Measurements from ENCODE around the gene IDH2. TPM values are rescaled to one million over a fixed set of nuclear protein-coding genes. Genes with fewer than 3 reads are reported as not detected.

IDH2 gene
- total and polyA plus RNA-seq, 3 donors from 2014 or later, result 13.1 to 23.5 (median 17.7) TPM

DNA sequence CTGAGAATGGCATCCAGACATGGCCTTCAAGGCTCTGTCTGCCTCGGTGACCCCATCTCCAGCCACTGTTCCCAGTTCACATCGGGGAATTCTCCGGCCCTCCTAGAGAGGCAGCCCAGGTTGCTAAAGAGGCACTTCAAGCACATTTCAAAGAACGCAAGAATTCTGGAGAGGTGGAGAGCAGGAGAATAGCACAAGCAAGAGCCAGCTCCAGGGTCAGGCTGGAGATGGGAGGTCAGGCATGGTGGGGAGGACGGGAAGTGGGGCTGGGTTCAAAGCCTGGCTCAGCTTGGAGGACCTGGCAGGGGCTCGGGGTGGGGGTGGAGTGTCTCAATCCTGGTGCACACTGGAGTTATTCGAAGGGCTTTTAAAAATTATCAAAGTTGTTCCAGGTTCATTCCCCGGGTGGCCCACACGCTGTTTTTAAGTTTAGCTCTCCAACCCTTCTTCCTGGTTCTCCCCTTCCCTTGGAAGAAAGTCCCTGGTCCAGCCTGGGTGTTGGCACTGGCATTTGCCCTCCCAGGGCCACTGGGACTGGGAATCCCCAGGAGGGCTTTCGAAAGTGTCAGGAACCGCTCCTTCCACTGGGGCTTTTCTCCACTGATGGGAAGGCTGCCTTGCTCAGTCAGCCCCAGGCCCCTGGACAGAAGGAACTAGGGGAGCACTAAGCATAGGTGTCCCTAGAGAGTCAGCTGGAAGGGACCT lies 65.3 kb downstream of the IDH2 start:
- intact Hi-C loops (cut with DNase I; ENCODE audit: low total_unique reads), result no loop called here
- no peak overlapping the region for H3K27ac ChIP-seq

DNA sequence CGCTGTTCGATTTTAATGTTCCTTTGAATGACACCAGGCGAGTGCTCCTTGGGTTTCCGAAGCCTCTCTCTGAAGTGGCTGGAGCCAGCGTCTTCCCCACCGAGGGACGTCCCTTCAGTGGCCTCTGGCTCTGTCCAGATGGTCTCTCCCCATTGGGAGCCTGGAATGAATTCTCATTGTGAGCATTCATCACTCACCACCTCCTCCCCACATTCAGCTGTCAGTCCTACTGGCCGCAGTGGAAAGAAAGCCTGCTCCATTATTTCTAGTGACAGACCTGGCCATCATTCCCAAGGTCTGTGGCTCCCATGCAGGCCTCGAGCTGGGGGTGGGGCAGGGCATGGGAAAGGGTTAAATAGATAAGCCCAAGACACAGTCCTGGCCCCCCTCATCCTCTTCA lies 65.9 kb downstream of the IDH2 start:
- intact Hi-C loops (cut with DNase I; ENCODE audit: low total_unique reads), result no loop called here
- DNase-seq, result no peak
- H3K4me1 ChIP-seq, result peaks cover 9% of the 10 kb centered on the region
- TF ChIP-seq POLR2A (IDR thresholded peaks at IDR 0.05), result no peak
- TF ChIP-seq, protein P1, sequence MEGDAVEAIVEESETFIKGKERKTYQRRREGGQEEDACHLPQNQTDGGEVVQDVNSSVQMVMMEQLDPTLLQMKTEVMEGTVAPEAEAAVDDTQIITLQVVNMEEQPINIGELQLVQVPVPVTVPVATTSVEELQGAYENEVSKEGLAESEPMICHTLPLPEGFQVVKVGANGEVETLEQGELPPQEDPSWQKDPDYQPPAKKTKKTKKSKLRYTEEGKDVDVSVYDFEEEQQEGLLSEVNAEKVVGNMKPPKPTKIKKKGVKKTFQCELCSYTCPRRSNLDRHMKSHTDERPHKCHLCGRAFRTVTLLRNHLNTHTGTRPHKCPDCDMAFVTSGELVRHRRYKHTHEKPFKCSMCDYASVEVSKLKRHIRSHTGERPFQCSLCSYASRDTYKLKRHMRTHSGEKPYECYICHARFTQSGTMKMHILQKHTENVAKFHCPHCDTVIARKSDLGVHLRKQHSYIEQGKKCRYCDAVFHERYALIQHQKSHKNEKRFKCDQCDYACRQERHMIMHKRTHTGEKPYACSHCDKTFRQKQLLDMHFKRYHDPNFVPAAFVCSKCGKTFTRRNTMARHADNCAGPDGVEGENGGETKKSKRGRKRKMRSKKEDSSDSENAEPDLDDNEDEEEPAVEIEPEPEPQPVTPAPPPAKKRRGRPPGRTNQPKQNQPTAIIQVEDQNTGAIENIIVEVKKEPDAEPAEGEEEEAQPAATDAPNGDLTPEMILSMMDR (IDR thresholded peaks at IDR 0.05), result no peak
- H3K27ac ChIP-seq, result no peak overlapping the region
- 85 to 87% methylated on average over 8 to 9 of the region's 9 CpGs for whole genome bisulfite sequencing, 2 donors
- no peaks in the 10 kb centered on the region for H3K27me3 ChIP-seq
- no peaks in the 10 kb centered on the region for H3K36me3 ChIP-seq (ENCODE audit: low read depth, missing control alignments)
- H3K9me3 ChIP-seq, result no peaks in the 10 kb centered on the region
- no peak overlapping the region for H3K4me3 ChIP-seq

More for the DNA sequence above, 65.3 kb downstream of the IDH2 start:
- DNase-seq, result no peak
- 67 to 68% methylated on average over 10 to 11 of the region's 11 CpGs for WGBS, 2 donors
- no peaks in the 10 kb centered on the region for H3K27me3 ChIP-seq
- no peaks in the 10 kb centered on the region for H3K36me3 ChIP-seq (ENCODE audit: low read depth, missing control alignments)
- H3K9me3 ChIP-seq, result no peaks in the 10 kb centered on the region
- peaks cover 4% of the 10 kb centered on the region for H3K4me1 ChIP-seq
- TF ChIP-seq POLR2A (IDR thresholded peaks at IDR 0.05), result no peak
- TF ChIP-seq, protein P1 (IDR thresholded peaks at IDR 0.05), result no peak
- no peak overlapping the region for H3K4me3 ChIP-seq

DNA sequence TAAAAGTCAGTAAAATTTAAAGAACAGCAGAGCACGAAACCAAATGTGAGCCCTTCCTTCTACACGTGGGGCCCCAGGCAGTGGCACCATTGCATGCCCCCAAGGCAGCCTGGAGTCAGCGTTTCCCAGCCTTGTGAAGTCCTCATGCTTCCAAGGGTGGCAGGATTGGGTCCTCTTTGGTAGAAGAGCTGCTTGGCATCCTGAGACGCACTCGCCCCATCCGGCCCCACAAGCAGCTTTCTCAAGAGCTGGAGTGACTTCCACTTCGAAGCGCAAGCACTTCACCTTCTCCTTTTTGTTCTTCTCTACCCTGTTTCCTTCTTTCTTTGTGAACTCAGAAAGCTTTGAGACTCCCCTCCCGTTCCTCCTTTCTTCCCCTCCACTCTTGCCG lies 66.4 kb downstream of the IDH2 start:
- no peak for DNase-seq
- H3K4me1 ChIP-seq, result peaks cover 9% of the 10 kb centered on the region
- no peaks in the 10 kb centered on the region for H3K9me3 ChIP-seq
- H3K36me3 ChIP-seq (ENCODE audit: low read depth, missing control alignments), result no peaks in the 10 kb centered on the region
- no peak for TF ChIP-seq POLR2A (IDR thresholded peaks at IDR 0.05)
- TF ChIP-seq, protein P1 (IDR thresholded peaks at IDR 0.05), result no peak
- H3K4me3 ChIP-seq, result no peak overlapping the region
- no peaks in the 10 kb centered on the region for H3K27me3 ChIP-seq
- no peak overlapping the region for H3K27ac ChIP-seq
- intact Hi-C loops (cut with DNase I; ENCODE audit: low total_unique reads), result no loop called here
- WGBS, 2 donors, result 90 to 91% methylated on average over 10 of the region's 10 CpGs

DNA sequence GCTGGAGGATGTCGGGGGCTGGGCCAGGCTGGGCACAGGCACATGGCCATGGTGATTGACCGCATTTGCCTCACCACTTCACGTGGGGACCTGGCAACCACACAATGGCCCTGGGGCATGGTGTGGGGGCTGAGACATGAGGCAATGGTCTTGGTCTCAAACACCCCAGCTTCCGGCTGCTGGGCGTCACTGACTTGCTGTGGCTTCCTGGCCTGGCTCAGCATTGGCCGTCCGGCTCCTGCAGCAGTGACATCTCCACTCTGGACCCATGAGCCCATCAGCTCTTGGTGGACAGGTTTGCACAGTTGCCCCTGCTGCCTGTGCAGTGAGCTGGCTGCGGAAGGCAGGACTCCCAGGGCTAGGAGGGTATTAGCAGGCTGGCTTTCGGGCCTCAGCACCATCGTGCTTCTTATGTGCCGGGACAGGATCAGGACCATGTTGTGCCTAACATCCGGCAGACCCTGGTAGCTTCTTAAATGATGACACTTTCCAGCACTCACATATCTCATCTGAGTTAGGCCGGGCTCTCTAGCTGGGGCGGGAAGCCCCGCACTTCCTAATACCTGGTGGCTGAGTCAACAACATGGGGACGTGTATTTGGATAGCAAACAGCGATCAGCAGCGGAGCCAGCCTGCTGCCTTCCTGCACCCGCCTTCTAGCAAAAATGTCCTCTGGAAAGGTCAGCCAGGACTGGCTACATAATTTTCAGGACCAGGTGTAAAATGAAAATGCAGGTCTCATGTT lies 67.0 kb downstream of the IDH2 start:
- DNase-seq, result peak; percentile 45

DNA sequence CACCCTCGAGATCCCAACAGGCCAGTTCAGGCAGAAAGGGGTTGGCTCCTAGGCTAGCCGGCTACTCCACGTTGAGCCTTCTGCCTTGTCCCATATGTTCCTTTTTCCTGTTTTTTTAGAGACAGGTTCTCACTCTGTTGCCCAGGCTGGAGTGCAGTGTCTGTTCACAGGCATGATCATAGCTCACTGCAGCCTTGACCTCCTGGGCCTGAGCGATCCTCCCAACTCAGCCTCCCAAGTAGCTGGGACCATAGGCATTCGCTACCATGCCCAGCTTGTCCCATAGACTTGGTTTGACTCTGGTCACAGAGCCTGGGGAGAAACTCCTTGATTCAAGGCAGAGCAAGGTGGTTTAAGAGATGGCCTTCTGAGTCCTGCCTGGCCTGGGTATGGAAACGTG lies 68.8 kb downstream of the IDH2 start:
- Histone ChIP-seq H3K36me3 (ENCODE audit: low read depth, missing control alignments) (no peaks in the 10 kb centered on the region), H3K4me3 (no peak overlapping the region), H3K9me3 (no peaks in the 10 kb centered on the region), H3K4me1 (peaks cover 6% of the 10 kb centered on the region), H3K27ac (no peak overlapping the region), H3K27me3 (no peaks in the 10 kb centered on the region)
- no peak for TF ChIP-seq POLR2A (IDR thresholded peaks at IDR 0.05)
- TF ChIP-seq, protein P1 (IDR thresholded peaks at IDR 0.05), result no peak
- WGBS, 2 donors, result 81 to 82% methylated on average over 6 of the region's 6 CpGs
- no peak for DNase-seq
- intact Hi-C loops (cut with DNase I; ENCODE audit: low total_unique reads), result no loop called here

More for the DNA sequence above, 67.0 kb downstream of the IDH2 start:
- Histone ChIP-seq H3K4me3 (no peak overlapping the region), H3K27me3 (no peaks in the 10 kb centered on the region), H3K27ac (no peak overlapping the region), H3K4me1 (peaks cover 6% of the 10 kb centered on the region), H3K9me3 (no peaks in the 10 kb centered on the region), H3K36me3 (ENCODE audit: low read depth, missing control alignments) (no peaks in the 10 kb centered on the region)
- no peak for TF ChIP-seq POLR2A (IDR thresholded peaks at IDR 0.05)
- intact Hi-C loops (cut with DNase I; ENCODE audit: low total_unique reads), result no loop called here
- WGBS, 2 donors, result 80 to 90% methylated on average over 11 to 19 of the region's 19 CpGs

Small RNA genes lying within 50 kb of the gene (small RNA-seq; reads per million reads assigned to genes)
- gene RF00066, result 0 reads per million in 2 donors

Other genes starting within 250 kb of the IDH2 start
- gene AP3S2, start 208.5 kb downstream of the IDH2 start, total RNA-seq, result 10 to 100 TPM; 45.8 to 53.0 TPM
- gene AP3S2, start 208.5 kb downstream of the IDH2 start, polyA plus RNA-seq (ENCODE audit: insufficient read depth, low read depth, low replicate concordance), result 31.9 TPM
- gene ARPIN, start 189.5 kb downstream of the IDH2 start, total RNA-seq, result 10 to 100 TPM in 1 of 2 donors, 1 to 10 TPM in 1; 6.6 to 14.3 TPM
- gene ARPIN, start 189.5 kb downstream of the IDH2 start, polyA plus RNA-seq (ENCODE audit: insufficient read depth, low read depth, low replicate concordance), result 15.9 TPM
- gene ZNF710, start 101.1 kb downstream of the IDH2 start, total RNA-seq, result 1 to 10 TPM; 7.8 to 9.4 TPM
- gene ZNF710, start 101.1 kb downstream of the IDH2 start, polyA plus RNA-seq (ENCODE audit: insufficient read depth, low read depth, low replicate concordance), result 5.7 TPM
- gene SEMA4B, start 98.9 kb upstream of the IDH2 start, total RNA-seq, result 10 to 100 TPM; 59.4 to 78.3 TPM
- 22.2 TPM for gene SEMA4B, start 98.9 kb upstream of the IDH2 start, polyA plus RNA-seq (ENCODE audit: insufficient read depth, low read depth, low replicate concordance)
- 10 to 100 TPM; 50.8 to 78.0 TPM for gene CIB1, start 131.5 kb upstream of the IDH2 start, total RNA-seq
- 138 TPM for gene CIB1, start 131.5 kb upstream of the IDH2 start, polyA plus RNA-seq (ENCODE audit: insufficient read depth, low read depth, low replicate concordance)
- gene GDPGP1, start 131.7 kb upstream of the IDH2 start, total RNA-seq, result 10 to 100 TPM in 1 of 2 donors, 1 to 10 TPM in 1; 6.2 to 16.1 TPM
- gene GDPGP1, start 131.7 kb upstream of the IDH2 start, polyA plus RNA-seq (ENCODE audit: insufficient read depth, low read depth, low replicate concordance), result 8.9 TPM
- 10 to 100 TPM in 1 of 2 donors, 1 to 10 TPM in 1; 6.8 to 18.0 TPM for gene TTLL13, start 147.1 kb upstream of the IDH2 start, total RNA-seq
- 30.3 TPM for gene TTLL13, start 147.1 kb upstream of the IDH2 start, polyA plus RNA-seq (ENCODE audit: insufficient read depth, low read depth, low replicate concordance)
- gene NGRN, start 163.2 kb upstream of the IDH2 start, total RNA-seq, result 10 to 100 TPM; 86.1 to 95.6 TPM
- gene NGRN, start 163.2 kb upstream of the IDH2 start, polyA plus RNA-seq (ENCODE audit: insufficient read depth, low read depth, low replicate concordance), result 82.9 TPM
- 1 to 10 TPM; 2.5 to 8.7 TPM for gene ZNF774, start 249.8 kb upstream of the IDH2 start, total RNA-seq
- gene ZNF774, start 249.8 kb upstream of the IDH2 start, polyA plus RNA-seq (ENCODE audit: insufficient read depth, low read depth, low replicate concordance), result 5.6 TPM

Data from testis (tissue), 3 donors.